K562 (cell line): ENCODE results near the gene SYT8. TPM values are rescaled to one million over a fixed set of nuclear protein-coding genes. Genes with fewer than 3 reads are reported as not detected.

Experiments
- ATAC-seq: fragments of 200-7000 bp; cut with Tn5 transposase; 3 replicates; pipeline ENCODE4 v1.9.1; 2020; ENCODE audit warnings: moderate library complexity
- BruUV-seq: library from RNA; stranded (reverse); fragments of 400-500 nt; replicated peaks from 2 replicates; lab custom pipeline; 2021; lab: Mats Ljungman, UMichigan
- CTCF ChIA-PET: fragments of 300-600 bp; formaldehyde crosslinking; extraction: SDS; loops from one replicate; lab custom pipeline; 2021; ENCODE audit warnings: low intra/inter-chr PET ratio; lab: Yijun Ruan, JAX
- POLR2A ChIA-PET: fragments of 300-600, 350-650 bp; sonication (Branson Sonifier 250); formaldehyde crosslinking; extraction: SDS; loops from one replicate; lab custom pipeline; 2021; ENCODE audit warnings: antibody characterized with exemption, inconsistent platforms; lab: Yijun Ruan, JAX
- DNase-seq, 4 experiments: peaks; one replicate each; pipeline versions ENCODE4 v3.0.0 to v3.0.0-alpha.2; 2011 to 2018; ENCODE audit warnings: low spot score in 3 of 4, mixed read lengths in 3 of 4; ENCODE audit errors: extremely low read depth in 1 of 4
- FAIRE-seq: peaks from 2 replicates; lab custom pipeline; 2011; peaks lifted over from hg19 to GRCh38; lab: Jason Lieb, UNC
- H2AFZ ChIP-seq: 2 replicates; pipeline ENCODE4 v1.6.0; 2011; ENCODE audit warnings: low read depth, low read length, control low read depth, inconsistent platforms
- H3K27ac ChIP-seq: fragments of 200-600 bp; 3 replicates; pipeline ENCODE4 v1.8.0; 2011; ENCODE audit warnings: low read depth, mild to moderate bottlenecking, control low read depth, inconsistent platforms, low read length, moderate library complexity, mixed read lengths; ENCODE audit errors: extremely low read depth
- H3K27me3 ChIP-seq, 2 experiments: fragments of 300-600 bp in 1 of 2; 2 replicates in 1 of 2; 3 replicates in 1 of 2; pipeline versions ENCODE4 v1.6.0 to v1.8.0; 2011; ENCODE audit warnings: inconsistent platforms in 2 of 2, low read length in 2 of 2, mild to moderate bottlenecking in 1 of 2, mixed read lengths in 1 of 2, moderate library complexity in 1 of 2; ENCODE audit not compliant: control insufficient read depth in 2 of 2, insufficient read depth in 2 of 2
- H3K36me3 ChIP-seq: fragments of 300-600 bp; 3 replicates; pipeline ENCODE4 v1.8.0; 2011; ENCODE audit warnings: mild to moderate bottlenecking, low read length, inconsistent platforms; ENCODE audit not compliant: control insufficient read depth, insufficient read depth
- H3K4me1 ChIP-seq, 2 experiments: fragments of 200-600 bp in 1 of 2; replicated peaks in 1 of 2; 2 replicates in 1 of 2; 3 replicates in 1 of 2; pipeline versions ENCODE4 v1.5.1 to v1.8.0; 2011; ENCODE audit warnings: inconsistent platforms in 2 of 2, low read length in 2 of 2, mild to moderate bottlenecking in 1 of 2, mixed read lengths in 1 of 2, moderate library complexity in 1 of 2; ENCODE audit not compliant: control insufficient read depth in 2 of 2, insufficient read depth in 2 of 2
- H3K4me2 ChIP-seq: 2 replicates; pipeline ENCODE4 v1.6.1; 2011; ENCODE audit warnings: low read length, control low read depth, inconsistent platforms, mixed read lengths; ENCODE audit not compliant: insufficient read depth
- H3K4me3 ChIP-seq: fragments of 200-600 bp; sonication (generic), shearing (Covaris generic); 2 replicates; pipeline ENCODE4 v1.5.1; 2016; ENCODE audit warnings: control low read depth, inconsistent platforms
- H3K79me2 ChIP-seq: fragments of 200-600 bp; 3 replicates; pipeline ENCODE4 v1.8.0; 2011; ENCODE audit warnings: low read length, inconsistent platforms; ENCODE audit not compliant: control insufficient read depth, insufficient read depth
- H3K9ac ChIP-seq, 2 experiments: 2 replicates each; pipeline versions ENCODE4 v1.6.0 to v1.6.1; 2011; ENCODE audit warnings: low read depth in 2 of 2, low read length in 2 of 2, control low read depth in 1 of 2, inconsistent platforms in 1 of 2, mild to moderate bottlenecking in 1 of 2, mixed read lengths in 1 of 2; ENCODE audit not compliant: insufficient read depth in 1 of 2
- H3K9me1 ChIP-seq: one replicate; pipeline ENCODE4 v1.6.0; 2011; ENCODE audit warnings: inconsistent platforms, mild to moderate bottlenecking, low read length, moderate library complexity; ENCODE audit not compliant: control insufficient read depth, insufficient read depth
- H3K9me3 ChIP-seq: replicated peaks from 2 replicates; pipeline ENCODE4 v1.5.1; 2011; ENCODE audit warnings: low read depth, low read length, inconsistent platforms; ENCODE audit not compliant: control insufficient read depth, insufficient read depth
- H4K20me1 ChIP-seq: replicated peaks from 2 replicates; pipeline ENCODE4 v1.6.1; 2011; ENCODE audit warnings: low read length, inconsistent platforms, mixed read lengths; ENCODE audit not compliant: control insufficient read depth, insufficient read depth
- ATF1 ChIP-seq, 2 experiments: fragments of 450-650 bp in 1 of 2; IDR thresholded peaks; 2 replicates each; pipeline ENCODE4 v1.6.1; 2016; ENCODE audit warnings: missing compliant biosample characterization in 1 of 2, missing genetic modification characterization in 1 of 2
- CAMTA2 ChIP-seq: fragments of 250-450 bp; sonication (Bioruptor Pico); conservative IDR thresholded peaks from 2 replicates; pipeline ENCODE4 v1.5.1; 2022
- DACH1 ChIP-seq: fragments of 450-650 bp; IDR thresholded peaks from 2 replicates; pipeline ENCODE4 v1.6.1; 2018; ENCODE audit not compliant: partially characterized antibody
- EGR1 ChIP-seq: fragments of 450-650 bp; conservative IDR thresholded peaks from 2 replicates; pipeline ENCODE4 v1.6.1; 2017; ENCODE audit warnings: mild to moderate bottlenecking
- FUS ChIP-seq: fragments of 200-400 bp; formaldehyde crosslinking; optimal IDR thresholded peaks from 2 replicates; pipeline ENCODE3; 2017; ENCODE audit warnings: low read depth, low read length
- GTF2E2 ChIP-seq: fragments of 200-800 bp; sonication (Bioruptor generic); IDR thresholded peaks from 2 replicates; pipeline ENCODE4 v1.6.1; 2016; ENCODE audit warnings: missing genetic modification characterization, missing compliant biosample characterization
- POU5F1 ChIP-seq: fragments of 150-350 bp; IDR thresholded peaks from 2 replicates; pipeline ENCODE4 v1.6.1; 2014; ENCODE audit warnings: borderline replicate concordance, low read length, low read depth, mild to moderate bottlenecking; ENCODE audit not compliant: partially characterized antibody
- RNF219 ChIP-seq: fragments of 250-450 bp; sonication (Bioruptor Pico); IDR thresholded peaks from 2 replicates; pipeline ENCODE4 v1.5.0; 2022; ENCODE audit warnings: mild to moderate bottlenecking
- RUNX1 ChIP-seq: sonication (generic); IDR thresholded peaks from 2 replicates; pipeline ENCODE4 v1.6.1; 2016; ENCODE audit warnings: antibody characterized with exemption, low read depth
- ZNF449 ChIP-seq: fragments of 250-450 bp; sonication (Bioruptor Pico); IDR thresholded peaks from 2 replicates; pipeline ENCODE4 v1.8.0; 2022; ENCODE audit warnings: moderate library complexity, mild to moderate bottlenecking, inconsistent platforms
- ZNF512 ChIP-seq: IDR thresholded peaks from 2 replicates; pipeline ENCODE4 v1.6.1; 2016; ENCODE audit warnings: missing genetic modification characterization, missing compliant biosample characterization
- WGBS: fragments of 100-300 bp; shearing (Covaris generic); methylation state at CpG from one replicate; pipeline ENCODE4 v1.1.6; 2016; ENCODE audit warnings: low coverage, mixed read lengths; ENCODE audit not compliant: insufficient coverage; ENCODE audit errors: missing lambda C conversion rate; 5-methylcytosine and 5-hydroxymethylcytosine counted together
- in situ Hi-C: fragments of 300-500 bp; cut with MboI; formaldehyde crosslinking; loops from 4 replicates; pipeline ENCODE4 v1.15.0; 2018; ENCODE audit warnings: inconsistent platforms, mixed read lengths
- intact Hi-C: fragments of 100-400 bp; cut with micrococcal nuclease; formaldehyde crosslinking; loops from 2 replicates; pipeline ENCODE4 v1.14.2; 2022
- polyA plus RNA-seq, 8 experiments: library from polyadenylated mRNA; depleted of rRNA in 4 of 8; stranded (reverse) in 5 of 8; unstranded in 3 of 8; fragments of >200 nt; fragmentation: Nextera tagmentation in 2 of 8; fragmentation: Illumina TruSeq in 1 of 8; extraction: Ambion mirVana in 2 of 8; extraction: Trizol in 1 of 8; gene quantifications; 2 replicates each; pipeline versions ENCODE4 v1.2.1 to v1.2.3, GENCODE V29; 2011 to 2014; ENCODE audit warnings: inconsistent platforms in 1 of 8, missing spikeins in 1 of 8
- total RNA-seq, 7 experiments: library from RNA; depleted of rRNA in 6 of 7; stranded (reverse); fragments of >200 nt in 6 of 7; fragmentation: Illumina TruSeq in 2 of 7; extraction: Trizol in 2 of 7; gene quantifications; 2 replicates each; pipeline versions ENCODE4 v1.2.1 to v1.2.3, GENCODE V29; 2011 to 2021; ENCODE audit warnings: low replicate concordance in 1 of 7

Gene SYT8
- total and polyA plus RNA-seq, 9 of the 15 experiments (the other 6 are each of a cell fraction or from before 2014, with no cell fraction given) = not detected

GRCh38 chr11:1793081-1793480 lies 41.7 kb upstream of the SYT8 start:
- Histone ChIP-seq H3K4me3 (no peak overlapping the region), H2AFZ (no peak overlapping the region), H3K9ac (no peak overlapping the region), H3K27ac (no peak overlapping the region), H4K20me1 (no peaks in the 10 kb centered on the region; the same call in 1 of the 2 replicates), H3K79me2 (no peaks in the 10 kb centered on the region), H3K36me3 (no peaks in the 10 kb centered on the region), H3K9me1 (no peaks in the 10 kb centered on the region), H3K27me3 (peaks cover 33 to 56% of the 10 kb centered on the region in 2 experiments), H3K9me3 (no peaks in the 10 kb centered on the region), H3K4me1 (no peaks in the 10 kb centered on the region), H3K4me2 (no peak overlapping the region)
- ChIA-PET POLR2A (no interaction called here), CTCF (interaction anchor here (0.7 kb wide), 1 partner anchor 40 kb away, joined by 5 read pairs; no protein-coding TSS in a partner anchor)
- intact Hi-C loops = no loop called here
- 0% methylated on average over 3 of the region's 3 CpGs for WGBS
- FAIRE-seq = no peak
- in situ Hi-C loops = no loop called here
- ATAC-seq = no peak
- no TSS peak for BruUV-seq
- DNase-seq = no peak
- TF ChIP-seq EGR1 = no peak
- TF ChIP-seq ZNF449 (CRISPR knock-in tag) = no peak
- TF ChIP-seq DACH1 = no peak
- no peak for TF ChIP-seq RUNX1
- TF ChIP-seq ZNF512 (tag) = no peak
- no peak for TF ChIP-seq CAMTA2 (CRISPR knock-in tag)
- no peak for TF ChIP-seq FUS
- TF ChIP-seq POU5F1 = no peak
- no peak for TF ChIP-seq ATF1 (CRISPR knock-in tag; IDR thresholded peaks at IDR 0.05)
- TF ChIP-seq ATF1 (tag; IDR thresholded peaks at IDR 0.05) = no peak
- no peak for TF ChIP-seq GTF2E2 (tag)
- TF ChIP-seq RNF219 (CRISPR knock-in tag) = no peak
